ENCODE data around the gene APOH. TPM values are rescaled to one million over a fixed set of nuclear protein-coding genes. Genes with fewer than 3 reads are reported as not detected.

Gene APOH
- total and polyA plus RNA-seq, 9 of the 15 experiments (the other 6 are each of a cell fraction or from before 2014, with no cell fraction given), result 1.1 TPM; not detected in 8

DNA sequence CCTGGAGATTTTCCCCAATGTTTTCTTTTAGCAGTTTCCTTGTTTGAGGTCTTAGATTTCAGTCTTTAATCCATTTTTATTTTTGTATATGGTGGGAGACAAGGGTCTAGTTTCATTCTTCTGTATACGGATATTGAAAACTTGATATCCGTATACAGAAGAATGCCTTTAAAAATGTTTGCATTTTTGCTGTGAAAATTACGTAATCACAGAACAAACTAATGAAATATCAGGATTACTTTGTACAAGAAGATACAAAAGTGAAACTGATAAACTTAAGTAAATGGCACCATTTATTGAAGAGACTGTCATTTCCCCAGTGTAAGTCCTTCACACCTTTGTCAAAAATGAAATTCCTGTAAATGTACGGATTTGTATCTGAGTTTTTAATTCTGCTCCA is 50.6 kb downstream of the APOH start:
- no peak overlapping the region for H3K9ac ChIP-seq (ENCODE audit: insufficient read depth in 1 of 2, low read depth in 2 of 2, low read length in 2 of 2)
- H3K4me1 ChIP-seq (replicated peaks in 1 of 2; ENCODE audit: control insufficient read depth in 2 of 2, insufficient read depth in 2 of 2, low read length in 2 of 2), result no peaks in the 10 kb centered on the region
- no peak overlapping the region for H2AFZ ChIP-seq (ENCODE audit: low read depth, low read length)
- CTCF ChIA-PET (ENCODE audit: low intra/inter-chr PET ratio), result no interaction called here
- H3K36me3 ChIP-seq (ENCODE audit: control insufficient read depth, insufficient read depth, low read length), result no peaks in the 10 kb centered on the region
- TF ChIP-seq ZNF780A (CRISPR knock-in tag; IDR thresholded peaks at IDR 0.05) (no peak), GATAD2A (IDR thresholded peaks at IDR 0.05) (no peak), HMG20A (CRISPR knock-in tag; conservative IDR thresholded peaks at IDR 0.05) (no peak), CEBPB (tag; IDR thresholded peaks at IDR 0.05) (peak; percentile 36; the same call in 1 of the 2 replicates), CEBPG (CRISPR knock-in tag; IDR thresholded peaks at IDR 0.05) (no peak), CEBPG (tag; conservative IDR thresholded peaks at IDR 0.05 in 1 of 2, IDR thresholded peaks at IDR 0.05 in 1 of 2) (peak in 1 of 2 experiments; percentile 43; a peak in 3 of 4 replicates)
- TF ChIP-seq, protein P1, sequence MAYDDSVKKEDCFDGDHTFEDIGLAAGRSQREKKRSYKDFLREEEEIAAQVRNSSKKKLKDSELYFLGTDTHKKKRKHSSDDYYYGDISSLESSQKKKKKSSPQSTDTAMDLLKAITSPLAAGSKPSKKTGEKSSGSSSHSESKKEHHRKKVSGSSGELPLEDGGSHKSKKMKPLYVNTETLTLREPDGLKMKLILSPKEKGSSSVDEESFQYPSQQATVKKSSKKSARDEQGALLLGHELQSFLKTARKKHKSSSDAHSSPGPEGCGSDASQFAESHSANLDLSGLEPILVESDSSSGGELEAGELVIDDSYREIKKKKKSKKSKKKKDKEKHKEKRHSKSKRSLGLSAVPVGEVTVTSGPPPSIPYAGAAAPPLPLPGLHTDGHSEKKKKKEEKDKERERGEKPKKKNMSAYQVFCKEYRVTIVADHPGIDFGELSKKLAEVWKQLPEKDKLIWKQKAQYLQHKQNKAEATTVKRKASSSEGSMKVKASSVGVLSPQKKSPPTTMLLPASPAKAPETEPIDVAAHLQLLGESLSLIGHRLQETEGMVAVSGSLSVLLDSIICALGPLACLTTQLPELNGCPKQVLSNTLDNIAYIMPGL (CRISPR knock-in tag; IDR thresholded peaks at IDR 0.05), result no peak
- H3K9me1 ChIP-seq (ENCODE audit: control insufficient read depth, insufficient read depth, low read length), result no peaks in the 10 kb centered on the region
- H3K9me3 ChIP-seq (replicated peaks; ENCODE audit: control insufficient read depth, insufficient read depth, low read depth, low read length), result no peaks in the 10 kb centered on the region
- in situ Hi-C loops (cut with MboI), result no loop called here
- FAIRE-seq (no peak), ATAC-seq (no peak), DNase-seq (ENCODE audit: extremely low read depth in 1 of 4, low spot score in 3 of 4) (no peak)
- BruUV-seq (replicated peaks), result no TSS peak
- H3K79me2 ChIP-seq (ENCODE audit: control insufficient read depth, insufficient read depth, low read length), result no peaks in the 10 kb centered on the region
- H3K27me3 ChIP-seq (ENCODE audit: control insufficient read depth in 2 of 2, insufficient read depth in 2 of 2, low read length in 2 of 2), result no peaks in the 10 kb centered on the region; a peak in 1 of 5 replicates
- no peaks in the 10 kb centered on the region for H4K20me1 ChIP-seq (replicated peaks; ENCODE audit: control insufficient read depth, insufficient read depth, low read length)
- 0% methylated on average over 4 of the region's 4 CpGs for WGBS (ENCODE audit: insufficient coverage, low coverage, missing lambda C conversion rate)
- H3K27ac ChIP-seq (ENCODE audit: extremely low read depth, low read depth, low read length), result no peak overlapping the region
- no peak overlapping the region for H3K4me3 ChIP-seq
- POLR2A ChIA-PET, result no interaction called here
- no peak overlapping the region for H3K4me2 ChIP-seq (ENCODE audit: insufficient read depth, low read length)
- intact Hi-C loops (cut with micrococcal nuclease), result no loop called here

Data from K562 (cell line).